HepG2 (cell line): Measurements from ENCODE around the gene POLR2H. TPM values are rescaled to one million over a fixed set of nuclear protein-coding genes. Genes with fewer than 3 reads are reported as not detected.

Source experiments
- BORCS8-MEF2B ChIP-seq: sonication (generic); formaldehyde crosslinking; IDR thresholded peaks from 2 replicates; pipeline ENCODE4 v1.8.0; 2022; ENCODE audit warnings: mild to moderate bottlenecking, missing genetic modification reagents
- CREB1 ChIP-seq, 2 experiments: fragments of 450-650 bp in 1 of 2; IDR thresholded peaks; 2 replicates each; pipeline ENCODE4 v1.6.1; 2016 to 2017; ENCODE audit warnings: control low read depth in 1 of 2, mild to moderate bottlenecking in 1 of 2, missing compliant biosample characterization in 1 of 2, missing genetic modification characterization in 1 of 2
- ELF3 ChIP-seq: IDR thresholded peaks from 2 replicates; pipeline ENCODE4 v1.6.1; 2016; ENCODE audit warnings: missing genetic modification reagents, missing compliant biosample characterization
- IKZF1 ChIP-seq: fragments of 450-650 bp; IDR thresholded peaks from 2 replicates; pipeline ENCODE4 v1.7.1; 2016
- IKZF5 ChIP-seq: IDR thresholded peaks from 2 replicates; pipeline ENCODE4 v1.6.1; 2018; ENCODE audit warnings: missing genetic modification reagents, mild to moderate bottlenecking, missing compliant biosample characterization
- KDM5B ChIP-seq: sonication (generic); formaldehyde crosslinking; IDR thresholded peaks from 2 replicates; pipeline ENCODE4 v1.4.0; 2020; ENCODE audit warnings: missing genetic modification reagents, mild to moderate bottlenecking, borderline replicate concordance
- MAFF ChIP-seq: IDR thresholded peaks from 2 replicates; pipeline ENCODE4 v1.6.1; 2011; ENCODE audit warnings: low read depth, low read length, improper control_type of control experiment
- MAX ChIP-seq: IDR thresholded peaks from 2 replicates; pipeline ENCODE4 v1.6.1; 2012; ENCODE audit warnings: inconsistent platforms
- MAZ ChIP-seq, 2 experiments: sonication (generic) in 1 of 2; formaldehyde crosslinking in 1 of 2; IDR thresholded peaks; 2 replicates each; pipeline versions ENCODE4 v1.5.0 to v1.6.1; 2012 to 2020; ENCODE audit warnings: low read depth in 2 of 2, mild to moderate bottlenecking in 2 of 2, borderline replicate concordance in 1 of 2, improper control_type of control experiment in 1 of 2, low read length in 1 of 2, missing genetic modification reagents in 1 of 2, moderate library complexity in 1 of 2
- MED1 ChIP-seq: sonication (generic); formaldehyde crosslinking; IDR thresholded peaks from 2 replicates; pipeline ENCODE4 v1.4.0; 2020; ENCODE audit warnings: missing genetic modification reagents
- MIER2 ChIP-seq: IDR thresholded peaks from 2 replicates; pipeline ENCODE4 v1.6.1; 2016; ENCODE audit warnings: missing biosample characterization, missing genetic modification reagents
- MXI1 ChIP-seq: IDR thresholded peaks from 3 replicates; pipeline ENCODE4 v1.6.1; 2012; ENCODE audit warnings: low read depth, low read length, inconsistent platforms, borderline replicate concordance
- PAF1 ChIP-seq: IDR thresholded peaks from 2 replicates; pipeline ENCODE4 v1.6.1; 2016; ENCODE audit warnings: missing genetic modification reagents, missing compliant biosample characterization
- RAD21 ChIP-seq: fragments of 450-650 bp; formaldehyde crosslinking; IDR thresholded peaks from 2 replicates; pipeline ENCODE4 v1.5.0; 2020; ENCODE audit warnings: mild to moderate bottlenecking
- REL ChIP-seq: sonication (generic); formaldehyde crosslinking; conservative IDR thresholded peaks from 2 replicates; pipeline ENCODE4 v1.8.0; 2022; ENCODE audit warnings: mild to moderate bottlenecking, missing genetic modification reagents, moderate library complexity
- SIN3A ChIP-seq: IDR thresholded peaks from 2 replicates; pipeline ENCODE4 v1.6.1; 2011; ENCODE audit warnings: low read depth, mild to moderate bottlenecking, control low read depth, low read length, borderline replicate concordance
- TARDBP ChIP-seq: sonication (generic); formaldehyde crosslinking; IDR thresholded peaks from 2 replicates; pipeline ENCODE4 v1.8.0; 2022; ENCODE audit warnings: mild to moderate bottlenecking, missing genetic modification reagents
- TP53 ChIP-seq: sonication (generic); formaldehyde crosslinking; conservative IDR thresholded peaks from 2 replicates; pipeline ENCODE4 v1.4.0; 2020; ENCODE audit warnings: missing genetic modification reagents
- TRIM24 ChIP-seq: sonication (generic); formaldehyde crosslinking; IDR thresholded peaks from 2 replicates; pipeline ENCODE4 v1.8.0; 2022; ENCODE audit warnings: mild to moderate bottlenecking, missing genetic modification reagents
- UBTF ChIP-seq: sonication (generic); formaldehyde crosslinking; IDR thresholded peaks from 2 replicates; pipeline ENCODE4 v1.4.0; 2020; ENCODE audit warnings: mild to moderate bottlenecking, missing genetic modification reagents
- ZNF556 ChIP-seq: sonication (generic); formaldehyde crosslinking; IDR thresholded peaks from 2 replicates; pipeline ENCODE4 v1.4.0; 2020; ENCODE audit warnings: mild to moderate bottlenecking, missing genetic modification reagents, borderline replicate concordance
- ZNF784 ChIP-seq: sonication (generic); formaldehyde crosslinking; IDR thresholded peaks from 2 replicates; pipeline ENCODE4 v1.5.1; 2020; ENCODE audit warnings: missing genetic modification reagents, mild to moderate bottlenecking, borderline replicate concordance
- ZSCAN29 ChIP-seq: sonication (generic); formaldehyde crosslinking; conservative IDR thresholded peaks from 2 replicates; pipeline ENCODE4 v1.4.0; 2020; ENCODE audit warnings: mild to moderate bottlenecking, missing genetic modification reagents
- polyA plus RNA-seq, 8 experiments: library from polyadenylated mRNA; depleted of rRNA in 3 of 8; stranded (reverse) in 7 of 8; unstranded in 1 of 8; fragments of >200 nt; fragmentation: Illumina TruSeq in 4 of 8; extraction: Trizol in 4 of 8; gene quantifications; 2 replicates each; pipeline versions ENCODE4 v1.2.1 to v1.2.3, GENCODE V29; 2011 to 2016; ENCODE audit warnings: low read depth in 4 of 8, missing spikeins in 1 of 8, mixed read lengths in 1 of 8; ENCODE audit not compliant: insufficient read depth in 1 of 8
- total RNA-seq, 5 experiments: library from RNA; depleted of rRNA; stranded (reverse); fragments of >200 nt; fragmentation: Illumina TruSeq; extraction: Trizol; gene quantifications; 2 replicates each; pipeline ENCODE4 v1.2.3, GENCODE V29; 2016; ENCODE audit warnings: low read depth in 1 of 5
- TF ChIP-seq, protein P1 (sequence below): sonication (generic); formaldehyde crosslinking; IDR thresholded peaks from 2 replicates; pipeline ENCODE4 v1.4.0; 2020; ENCODE audit warnings: missing genetic modification reagents

POLR2H gene
- total and polyA plus RNA-seq, 2 of the 13 experiments (the other 11 are each of a cell fraction or from before 2014, with no cell fraction given), result 118 to 194 TPM

DNA sequence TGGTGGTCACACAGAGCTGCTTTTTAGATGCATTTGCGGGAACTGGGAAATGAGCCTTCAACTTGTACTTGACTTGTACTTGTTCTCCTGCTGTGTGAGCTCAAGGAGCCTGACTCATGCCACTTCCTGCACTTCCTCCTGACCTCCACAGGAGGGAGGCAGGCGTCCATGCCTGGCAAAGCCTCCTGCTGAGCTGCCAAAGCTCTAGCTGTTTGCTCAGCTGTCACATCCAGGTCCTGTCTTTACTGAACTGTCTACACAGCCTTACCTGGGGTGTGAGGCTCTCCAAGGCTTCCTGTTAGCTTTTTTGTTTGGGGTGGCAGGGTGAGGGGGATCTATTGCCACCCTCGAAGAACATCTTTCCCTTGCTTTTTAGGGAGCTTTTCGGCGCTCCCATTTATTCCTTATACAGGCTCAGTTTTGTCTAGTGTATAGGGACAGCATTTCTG is 10.1 kb downstream of the POLR2H start (continued):
- no peak for TF ChIP-seq TP53 (CRISPR knock-in tag)
- TF ChIP-seq MAFF, result 0 out of 2 replicates have a peak, but pooled peaks have one; percentile 36
- 0 out of 2 replicates have a peak, but pooled peaks have one; percentile 64 for TF ChIP-seq PAF1 (CRISPR knock-in tag)
- peak; percentile 33; the same call in 1 of the 2 replicates for TF ChIP-seq ZNF556 (CRISPR knock-in tag)
- no peak for TF ChIP-seq REL (CRISPR knock-in tag)
- TF ChIP-seq MAX, result peak; percentile 31; the same call in 1 of the 2 replicates
- TF ChIP-seq MIER2, result 0 out of 2 replicates have a peak, but pooled peaks have one; percentile 7
- peak; percentile 98 for TF ChIP-seq ZSCAN29
- peak; percentile 54; the same call in 1 of the 3 replicates for TF ChIP-seq MXI1
- TF ChIP-seq MED1 (CRISPR knock-in tag), result peak; percentile 52
- TF ChIP-seq UBTF (CRISPR knock-in tag), result peak; percentile 36; the same call in 1 of the 2 replicates
- TF ChIP-seq, protein P1, sequence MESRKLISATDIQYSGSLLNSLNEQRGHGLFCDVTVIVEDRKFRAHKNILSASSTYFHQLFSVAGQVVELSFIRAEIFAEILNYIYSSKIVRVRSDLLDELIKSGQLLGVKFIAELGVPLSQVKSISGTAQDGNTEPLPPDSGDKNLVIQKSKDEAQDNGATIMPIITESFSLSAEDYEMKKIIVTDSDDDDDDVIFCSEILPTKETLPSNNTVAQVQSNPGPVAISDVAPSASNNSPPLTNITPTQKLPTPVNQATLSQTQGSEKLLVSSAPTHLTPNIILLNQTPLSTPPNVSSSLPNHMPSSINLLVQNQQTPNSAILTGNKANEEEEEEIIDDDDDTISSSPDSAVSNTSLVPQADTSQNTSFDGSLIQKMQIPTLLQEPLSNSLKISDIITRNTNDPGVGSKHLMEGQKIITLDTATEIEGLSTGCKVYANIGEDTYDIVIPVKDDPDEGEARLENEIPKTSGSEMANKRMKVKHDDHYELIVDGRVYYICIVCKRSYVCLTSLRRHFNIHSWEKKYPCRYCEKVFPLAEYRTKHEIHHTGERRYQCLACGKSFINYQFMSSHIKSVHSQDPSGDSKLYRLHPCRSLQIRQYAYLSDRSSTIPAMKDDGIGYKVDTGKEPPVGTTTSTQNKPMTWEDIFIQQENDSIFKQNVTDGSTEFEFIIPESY, result peak; percentile 29; the same call in 1 of the 2 replicates
- TF ChIP-seq IKZF5 (CRISPR knock-in tag), result peak; percentile 47; the same call in 1 of the 2 replicates
- peak; percentile 35; the same call in 1 of the 2 replicates for TF ChIP-seq KDM5B
- peak; percentile 74; the same call in 1 of the 2 replicates for TF ChIP-seq ELF3 (CRISPR knock-in tag)
- no peak for TF ChIP-seq TRIM24 (CRISPR knock-in tag)
- TF ChIP-seq RAD21 (CRISPR knock-in tag), result peak; percentile 98
- TF ChIP-seq BORCS8-MEF2B (CRISPR knock-in tag), result peak; percentile 61; the same call in 1 of the 2 replicates
- no peak for TF ChIP-seq CREB1 (IDR thresholded peaks at IDR 0.05)
- TF ChIP-seq CREB1 (CRISPR knock-in tag; IDR thresholded peaks at IDR 0.05), result 0 out of 2 replicates have a peak, but pooled peaks have one; percentile 32
- peak; percentile 74; the same call in 1 of the 2 replicates for TF ChIP-seq SIN3A
- no peak for TF ChIP-seq ZNF784
- TF ChIP-seq MAZ (IDR thresholded peaks at IDR 0.05; ENCODE audit: borderline replicate concordance, low read depth, low read length), result no peak
- TF ChIP-seq MAZ (CRISPR knock-in tag; IDR thresholded peaks at IDR 0.05; ENCODE audit: low read depth), result peak; percentile 54; the same call in 1 of the 2 replicates
- TF ChIP-seq IKZF1, result no peak
- TF ChIP-seq TARDBP, result peak; percentile 69
